GM23338 (cell line): ENCODE results near the gene ATP4A. TPM values are rescaled to one million over a fixed set of nuclear protein-coding genes. Genes with fewer than 3 reads are reported as not detected.

ENCODE experiments used
- ATAC-seq: fragments of 200-7000 bp; cut with Tn5 transposase; 3 replicates; pipeline ENCODE4 v1.9.1; 2020
- DNase-seq: peaks from one replicate; pipeline ENCODE4 v3.0.0-alpha.2; 2015; ENCODE audit warnings: low spot score
- H2AFZ ChIP-seq: fragments of 200-600 bp; sonication (generic); 2 replicates; pipeline ENCODE4 v1.8.0; 2016; ENCODE audit warnings: antibody characterized with exemption, mild to moderate bottlenecking, moderate library complexity
- H3F3A ChIP-seq: fragments of 200-600 bp; sonication (generic); replicated peaks from 2 replicates; pipeline ENCODE4 v1.8.0; 2017; ENCODE audit warnings: antibody characterized with exemption, mixed run types, low read depth
- H3K27ac ChIP-seq: fragments of 200-600 bp; sonication (generic); 2 replicates; pipeline ENCODE4 v1.6.1; 2016; ENCODE audit warnings: low read depth
- H3K27me3 ChIP-seq: fragments of 200-600 bp; sonication (generic); 2 replicates; pipeline ENCODE4 v1.8.0; 2016; ENCODE audit warnings: mild to moderate bottlenecking, mixed run types, moderate library complexity; ENCODE audit not compliant: insufficient read depth
- H3K36me3 ChIP-seq: fragments of 200-600 bp; sonication (generic); 2 replicates; pipeline ENCODE4 v1.8.0; 2016; ENCODE audit warnings: mild to moderate bottlenecking; ENCODE audit not compliant: insufficient read depth
- H3K4me1 ChIP-seq: fragments of 200-600 bp; sonication (generic); 2 replicates; pipeline ENCODE4 v1.8.0; 2016; ENCODE audit warnings: mild to moderate bottlenecking, moderate library complexity; ENCODE audit not compliant: insufficient read depth
- H3K4me2 ChIP-seq: fragments of 200-600 bp; sonication (generic); 2 replicates; pipeline ENCODE4 v1.7.1; 2017; ENCODE audit warnings: mixed run types
- H3K4me3 ChIP-seq: fragments of 200-600 bp; sonication (generic); 2 replicates; pipeline ENCODE4 v1.6.1; 2016; ENCODE audit warnings: mixed run types
- H3K79me2 ChIP-seq: fragments of 200-600 bp; sonication (generic); replicated peaks from 2 replicates; pipeline ENCODE4 v1.8.0; 2017; ENCODE audit warnings: mild to moderate bottlenecking; ENCODE audit not compliant: insufficient read depth
- H3K9me2 ChIP-seq: fragments of 200-600 bp; sonication (generic); 2 replicates; pipeline ENCODE4 v1.8.0; 2017; ENCODE audit not compliant: insufficient read depth
- H4K20me1 ChIP-seq: fragments of 200-600 bp; sonication (generic); replicated peaks from 2 replicates; pipeline ENCODE4 v1.8.0; 2017; ENCODE audit warnings: mild to moderate bottlenecking; ENCODE audit not compliant: insufficient read depth
- H3K27ac Mint-ChIP-seq: 2 replicates; pipeline ENCODE4 v1.8.0; 2020; ENCODE audit warnings: inconsistent platforms, mild to moderate bottlenecking, moderate library complexity, mixed read lengths
- H3K27me3 Mint-ChIP-seq: 3 replicates; pipeline ENCODE4 v1.8.0; 2022; ENCODE audit warnings: low read depth, mild to moderate bottlenecking, moderate library complexity, mixed read lengths, inconsistent platforms; ENCODE audit not compliant: insufficient read depth, poor library complexity
- H3K36me3 Mint-ChIP-seq: 3 replicates; pipeline ENCODE4 v1.8.0; 2021; ENCODE audit warnings: low read depth, mild to moderate bottlenecking, inconsistent platforms, moderate library complexity, mixed read lengths
- H3K4me1 Mint-ChIP-seq: 3 replicates; pipeline ENCODE4 v1.8.0; 2020; ENCODE audit warnings: mild to moderate bottlenecking, inconsistent platforms, mixed read lengths
- H3K4me3 Mint-ChIP-seq: 3 replicates; pipeline ENCODE4 v1.8.0; 2021; ENCODE audit warnings: moderate library complexity, mild to moderate bottlenecking, inconsistent platforms, mixed read lengths
- H3K9me3 Mint-ChIP-seq: 3 replicates; pipeline ENCODE4 v1.8.0; 2020; ENCODE audit warnings: moderate library complexity, mild to moderate bottlenecking, inconsistent platforms, mixed read lengths
- CREB1 ChIP-seq: fragments of 250-450 bp; sonication (Bioruptor Pico); IDR thresholded peaks from 2 replicates; pipeline ENCODE4 v1.5.0; 2020; ENCODE audit warnings: low read depth, mild to moderate bottlenecking, moderate library complexity
- ETS1 ChIP-seq: IDR thresholded peaks from 2 replicates; pipeline ENCODE4 v1.6.1; 2016; ENCODE audit warnings: antibody characterized with exemption
- EZH2 ChIP-seq: fragments of 200-600 bp; sonication (generic); IDR thresholded peaks from one replicate; pipeline ENCODE4 v1.8.0; 2017; ENCODE audit warnings: antibody characterized with exemption, mild to moderate bottlenecking, low read depth; ENCODE audit not compliant: unreplicated experiment
- EZH2phosphoT487 ChIP-seq: fragments of 200-600 bp; sonication (generic); IDR thresholded peaks from one replicate; pipeline ENCODE4 v1.8.1; 2018; ENCODE audit warnings: antibody characterized with exemption; ENCODE audit not compliant: unreplicated experiment
- JUNB ChIP-seq: IDR thresholded peaks from one replicate; pipeline ENCODE4 v1.6.1; 2016; ENCODE audit warnings: antibody characterized with exemption; ENCODE audit not compliant: unreplicated experiment
- NANOG ChIP-seq: IDR thresholded peaks from 2 replicates; pipeline ENCODE4 v1.6.1; 2016; ENCODE audit warnings: antibody characterized with exemption, borderline replicate concordance
- POLR2AphosphoS5 ChIP-seq: IDR thresholded peaks from 2 replicates; pipeline ENCODE4 v1.6.1; 2016; ENCODE audit warnings: antibody characterized with exemption, low read depth
- REST ChIP-seq: IDR thresholded peaks from one replicate; pipeline ENCODE4 v1.6.1; 2018; ENCODE audit warnings: antibody characterized with exemption; ENCODE audit not compliant: unreplicated experiment
- STAT1 ChIP-seq: IDR thresholded peaks from one replicate; pipeline ENCODE4 v1.6.1; 2016; ENCODE audit warnings: antibody characterized with exemption; ENCODE audit not compliant: unreplicated experiment
- ZNF114 ChIP-seq: fragments of 250-450 bp; sonication (Bioruptor Pico); IDR thresholded peaks from 2 replicates; pipeline ENCODE4 v1.5.0; 2020; ENCODE audit warnings: mild to moderate bottlenecking, moderate library complexity
- ZNF331 ChIP-seq: fragments of 250-450 bp; sonication (Bioruptor Pico); IDR thresholded peaks from 2 replicates; pipeline ENCODE4 v1.5.0; 2020; ENCODE audit warnings: low read depth, mild to moderate bottlenecking, moderate library complexity
- ZNF462 ChIP-seq: fragments of 250-450 bp; sonication (Bioruptor Pico); IDR thresholded peaks from 2 replicates; pipeline ENCODE4 v1.5.0; 2020; ENCODE audit warnings: mild to moderate bottlenecking, moderate library complexity
- polyA plus RNA-seq: library from polyadenylated mRNA; unstranded; fragments of >200 nt; fragmentation: Nextera tagmentation; extraction: Ambion mirVana; gene quantifications from 2 replicates; pipeline ENCODE4 v1.2.1, GENCODE V29; 2016
- total RNA-seq: library from RNA; depleted of rRNA; stranded (reverse); fragments of >200 nt; shearing (Covaris generic); gene quantifications from 2 replicates; pipeline ENCODE4 v1.2.3, GENCODE V29; 2014
- TF ChIP-seq, protein P1 (sequence below), 2 experiments: fragments of 200-600 bp in 1 of 2; sonication (generic) in 1 of 2; conservative IDR thresholded peaks; 2 replicates each; pipeline versions ENCODE4 v1.5.1 to v1.6.1; 2016 to 2017; ENCODE audit warnings: antibody characterized with exemption in 2 of 2, low read depth in 2 of 2, mild to moderate bottlenecking in 2 of 2, moderate library complexity in 1 of 2

The ATP4A gene
- total and polyA plus RNA-seq, 2 experiments from 2014 or later = 0.61 to 0.63 TPM

DNA sequence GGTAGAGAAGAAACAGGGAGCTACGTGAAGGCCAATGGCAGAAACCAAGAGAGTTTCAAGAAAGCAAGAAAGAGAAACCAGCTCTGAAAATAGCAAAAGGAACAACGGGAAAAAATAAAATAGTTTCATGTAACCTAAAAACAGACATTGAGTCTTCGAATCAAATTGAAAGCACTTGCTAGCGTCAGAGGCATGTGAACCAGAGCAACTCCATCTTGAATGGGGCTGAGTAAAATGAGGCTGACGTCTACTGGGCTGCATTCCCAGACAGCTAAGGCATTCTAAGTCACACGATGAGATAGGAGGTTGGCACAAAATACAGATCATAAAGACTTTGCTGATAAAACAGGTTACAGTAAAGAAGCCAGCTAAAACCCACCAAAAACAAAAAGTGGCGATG is 15.2 kb upstream of the ATP4A start:
- no peaks in the 10 kb centered on the region for H3K4me1 Mint-ChIP-seq
- Histone ChIP-seq H3F3A (no peaks in the 10 kb centered on the region), H3K27ac (no peak overlapping the region), H3K4me1 (no peaks in the 10 kb centered on the region), H3K79me2 (no peaks in the 10 kb centered on the region), H4K20me1 (no peaks in the 10 kb centered on the region), H3K4me2 (no peak overlapping the region), H3K27me3 (no peaks in the 10 kb centered on the region), H3K4me3 (no peak overlapping the region), H3K9me2 (no peaks in the 10 kb centered on the region), H3K36me3 (peaks cover 5% of the 10 kb centered on the region; the same call in 1 of the 2 replicates), H2AFZ (no peak overlapping the region)
- peaks cover 50% of the 10 kb centered on the region for H3K9me3 Mint-ChIP-seq
- H3K27me3 Mint-ChIP-seq = peaks cover 8% of the 10 kb centered on the region
- H3K27ac Mint-ChIP-seq = no peak overlapping the region
- peaks cover 26% of the 10 kb centered on the region for H3K36me3 Mint-ChIP-seq
- ATAC-seq (no peak), DNase-seq (no peak)
- no peak overlapping the region for H3K4me3 Mint-ChIP-seq
- TF ChIP-seq JUNB (no peak), NANOG (no peak), STAT1 (no peak), ETS1 (no peak), ZNF114 (CRISPR knock-in tag) (no peak), ZNF462 (CRISPR knock-in tag) (no peak), ZNF331 (CRISPR knock-in tag) (no peak), CREB1 (CRISPR knock-in tag) (no peak), POLR2AphosphoS5 (no peak), REST (no peak), EZH2phosphoT487 (no peak), EZH2 (no peak)
- TF ChIP-seq, protein P1, sequence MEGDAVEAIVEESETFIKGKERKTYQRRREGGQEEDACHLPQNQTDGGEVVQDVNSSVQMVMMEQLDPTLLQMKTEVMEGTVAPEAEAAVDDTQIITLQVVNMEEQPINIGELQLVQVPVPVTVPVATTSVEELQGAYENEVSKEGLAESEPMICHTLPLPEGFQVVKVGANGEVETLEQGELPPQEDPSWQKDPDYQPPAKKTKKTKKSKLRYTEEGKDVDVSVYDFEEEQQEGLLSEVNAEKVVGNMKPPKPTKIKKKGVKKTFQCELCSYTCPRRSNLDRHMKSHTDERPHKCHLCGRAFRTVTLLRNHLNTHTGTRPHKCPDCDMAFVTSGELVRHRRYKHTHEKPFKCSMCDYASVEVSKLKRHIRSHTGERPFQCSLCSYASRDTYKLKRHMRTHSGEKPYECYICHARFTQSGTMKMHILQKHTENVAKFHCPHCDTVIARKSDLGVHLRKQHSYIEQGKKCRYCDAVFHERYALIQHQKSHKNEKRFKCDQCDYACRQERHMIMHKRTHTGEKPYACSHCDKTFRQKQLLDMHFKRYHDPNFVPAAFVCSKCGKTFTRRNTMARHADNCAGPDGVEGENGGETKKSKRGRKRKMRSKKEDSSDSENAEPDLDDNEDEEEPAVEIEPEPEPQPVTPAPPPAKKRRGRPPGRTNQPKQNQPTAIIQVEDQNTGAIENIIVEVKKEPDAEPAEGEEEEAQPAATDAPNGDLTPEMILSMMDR (conservative IDR thresholded peaks at IDR 0.05; ENCODE audit: low read depth in 2 of 2) = no peak
